MM.1S (cell line): ENCODE data around the gene ERBIN.

Experiments
- CTCF ChIP-seq: fragments of 300-600 bp; sonication (generic); IDR thresholded peaks from 2 replicates; pipeline ENCODE4 v1.5.1; 2016; ENCODE audit warnings: antibody characterized with exemption, low read length, mixed read lengths
- EZH2 ChIP-seq: fragments of 300-600 bp; sonication (generic); optimal IDR thresholded peaks from 2 replicates; pipeline ENCODE3; 2017; ENCODE audit warnings: low read depth, mild to moderate bottlenecking, antibody characterized with exemption, low read length, mixed read lengths

- TF ChIP-seq CTCF (no peak), EZH2 (no peak)
Observed at GRCh38 chr5:65893749-65894430, 32.5 kb upstream of the ERBIN start.
